ENCODE data around the gene SLC7A1. TPM values are rescaled to one million over a fixed set of nuclear protein-coding genes. Genes with fewer than 3 reads are reported as not detected.

The SLC7A1 gene
- total and polyA plus RNA-seq, 8 donors = 5.2 to 143 (median 32.9) TPM

- Histone ChIP-seq H3K36me3 (no peaks in the 10 kb centered on the region), H3K4me1 (no peaks in the 10 kb centered on the region), H3K27me3 (peaks cover 0 to 3% (median 0%) of the 10 kb centered on the region in 4 donors), H3K9me3 (no peaks in the 10 kb centered on the region), H3K4me3 (no peak overlapping the region), H3K27ac (no peak overlapping the region)
- ATAC-seq (no peak), DNase-seq (no peak), FAIRE-seq (no peak)
- intact Hi-C loops (cut with DNase I) = no loop called here
- 71 to 92% methylated on average over 3 of the region's 3 CpGs for WGBS, 2 donors
- TF ChIP-seq CTCF (IDR thresholded peaks at IDR 0.05) = no peak
Measured at GRCh38 chr13:29474991-29475390, 120.5 kb downstream of the SLC7A1 start.

DNA sequence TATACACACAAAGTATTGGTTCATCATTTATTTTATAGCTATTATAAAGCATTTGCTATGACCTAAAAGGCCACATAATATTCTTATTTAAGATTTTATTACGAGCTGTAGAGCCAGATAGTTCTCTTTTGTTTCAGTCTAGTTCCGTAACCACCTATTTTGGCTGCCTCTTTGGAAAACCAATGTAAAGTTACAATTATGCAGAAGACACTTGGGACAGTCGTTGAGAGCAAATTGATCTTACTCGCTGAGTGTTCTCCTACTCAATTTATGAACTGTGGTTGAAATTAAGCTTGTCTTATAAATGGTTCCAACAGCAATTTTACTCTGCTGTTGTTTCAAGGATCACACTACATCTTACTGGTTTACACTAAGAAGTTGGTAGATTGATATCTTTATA, 122.3 kb downstream of the SLC7A1 start:
- Histone ChIP-seq H3K4me3 (no peak overlapping the region), H3K27ac (no peak overlapping the region), H3K27me3 (peaks cover 0 to 3% (median 0%) of the 10 kb centered on the region in 4 donors), H3K36me3 (no peaks in the 10 kb centered on the region), H3K4me1 (no peaks in the 10 kb centered on the region), H3K9me3 (no peaks in the 10 kb centered on the region)
- FAIRE-seq = no peak
- no peak for DNase-seq
- TF ChIP-seq CTCF (IDR thresholded peaks at IDR 0.05) = no peak
- no peak for ATAC-seq
- intact Hi-C loops (cut with DNase I) = no loop called here
- 74 to 81% methylated on average over 4 of the region's 4 CpGs for WGBS, 2 donors

DNA sequence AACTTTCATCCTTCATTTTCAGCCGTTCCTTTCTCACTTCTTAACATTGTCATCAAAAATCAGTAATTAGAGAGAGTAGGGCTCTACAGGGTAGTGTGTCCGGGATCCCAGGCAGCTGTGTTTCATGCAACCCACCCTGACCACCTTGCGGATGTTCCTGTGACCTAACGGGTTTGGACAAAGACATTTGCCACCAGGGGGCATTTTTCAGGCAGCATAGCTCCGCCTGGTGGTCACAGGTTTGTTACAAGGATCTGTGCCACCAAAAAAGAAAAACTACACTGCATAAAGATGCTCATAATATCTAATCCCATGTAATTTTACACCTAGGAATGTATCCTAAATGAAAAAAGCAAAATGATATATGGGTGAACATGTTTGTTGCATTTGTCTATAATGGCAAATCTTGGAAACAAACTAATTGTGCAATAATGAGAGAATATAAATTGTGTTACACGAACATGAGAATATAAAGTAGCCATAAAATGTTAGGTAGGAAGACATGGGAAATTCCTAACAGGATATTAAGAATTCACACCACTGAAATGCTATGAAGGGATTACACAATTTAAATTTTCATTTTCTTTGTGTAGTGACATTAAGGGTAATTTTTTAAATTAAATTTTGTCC, 123.0 kb downstream of the SLC7A1 start:
- Histone ChIP-seq H3K4me1 (no peaks in the 10 kb centered on the region), H3K9me3 (no peaks in the 10 kb centered on the region), H3K27ac (no peak overlapping the region), H3K4me3 (no peak overlapping the region), H3K27me3 (peaks cover 0 to 3% (median 0%) of the 10 kb centered on the region in 4 donors), H3K36me3 (no peaks in the 10 kb centered on the region)
- TF ChIP-seq CTCF (IDR thresholded peaks at IDR 0.05) = peak; percentile 46 to 82 (median 76)
- peak; percentile 50 to 80 (median 76) for ATAC-seq
- intact Hi-C loops (cut with DNase I) = no loop called here
- peak in 4 of 6 donors; percentile 16 to 71 (median 46) for DNase-seq
- FAIRE-seq = peak; percentile 43
- WGBS, 2 donors = 30 to 35% methylated on average over 6 of the region's 6 CpGs

DNA sequence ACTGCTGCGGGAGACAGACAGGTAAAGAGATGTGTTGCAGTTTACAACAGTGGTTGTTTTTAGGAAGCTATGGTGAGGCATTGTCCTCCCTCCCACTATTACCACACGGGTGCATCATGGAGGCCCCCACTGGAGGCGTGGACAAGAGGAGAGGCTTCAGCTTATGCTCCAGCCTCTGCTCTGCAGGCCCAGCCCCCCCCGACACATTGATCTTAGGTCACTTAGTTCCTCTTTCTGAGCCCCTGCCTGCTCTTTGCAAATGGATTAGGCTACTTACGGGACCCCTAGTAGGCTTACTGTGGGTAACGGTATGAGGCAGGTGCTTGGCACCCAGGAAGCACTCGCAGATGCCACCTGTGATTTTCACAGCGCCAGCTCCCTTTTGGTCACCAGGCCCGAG, 123.9 kb downstream of the SLC7A1 start:
- no peak for ATAC-seq
- no peaks in the 10 kb centered on the region for H3K9me3 ChIP-seq
- peaks cover 0 to 3% (median 0%) of the 10 kb centered on the region in 4 donors for H3K27me3 ChIP-seq
- intact Hi-C loops (cut with DNase I) = no loop called here
- H3K36me3 ChIP-seq = no peaks in the 10 kb centered on the region
- no peak overlapping the region for H3K27ac ChIP-seq
- no peaks in the 10 kb centered on the region for H3K4me1 ChIP-seq
- FAIRE-seq = no peak
- TF ChIP-seq CTCF (IDR thresholded peaks at IDR 0.05) = no peak
- WGBS, 2 donors = 63 to 70% methylated on average over 9 of the region's 9 CpGs
- no peak overlapping the region for H3K4me3 ChIP-seq
- DNase-seq = no peak

DNA sequence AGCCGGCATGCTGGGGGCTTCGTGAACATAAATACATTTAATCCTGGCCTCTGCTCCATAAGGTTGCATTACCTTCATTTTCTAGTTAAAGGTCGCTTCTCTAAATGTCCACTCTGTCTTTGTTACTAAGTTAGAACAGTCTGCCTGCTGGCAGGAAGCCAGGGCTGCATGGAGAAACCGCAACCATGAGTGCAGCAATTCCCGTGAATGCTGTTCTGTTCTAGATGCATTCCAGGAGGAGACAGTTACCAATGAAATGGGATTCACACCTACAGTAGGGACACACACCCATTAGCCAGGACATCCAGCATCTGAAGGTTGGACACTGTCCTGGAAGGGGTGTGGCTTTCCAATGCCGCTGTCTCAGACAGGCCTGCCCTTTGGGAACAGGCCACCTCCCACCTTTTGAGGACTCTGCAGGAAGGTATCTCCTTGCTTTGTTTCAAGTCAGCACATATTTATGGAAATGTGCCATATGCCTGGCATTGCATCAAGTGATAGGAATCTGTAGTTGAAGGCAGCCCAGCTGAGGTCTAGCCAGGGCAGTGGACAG, 129.7 kb downstream of the SLC7A1 start:
- TF ChIP-seq CTCF (IDR thresholded peaks at IDR 0.05) = no peak
- 50 to 52% methylated on average over 6 of the region's 6 CpGs for WGBS, 2 donors
- H3K36me3 ChIP-seq = no peaks in the 10 kb centered on the region
- FAIRE-seq (no peak), DNase-seq (peak in 3 of 6 donors; percentile 22 to 64 (median 48)), ATAC-seq (peak in 2 of 4 donors; percentile 29 to 32)
- no peak overlapping the region for H3K4me3 ChIP-seq
- intact Hi-C loops (cut with DNase I) = no loop called here
- H3K9me3 ChIP-seq = no peaks in the 10 kb centered on the region
- H3K27ac ChIP-seq = no peak overlapping the region
- no peaks in the 10 kb centered on the region for H3K4me1 ChIP-seq
- H3K27me3 ChIP-seq = no peaks in the 10 kb centered on the region
